Skeletal muscle satellite cell (primary cell): ENCODE results near the gene FOXP3.

ENCODE experiments used
- H3K27me3 ChIP-seq: 2 replicates; pipeline ENCODE4 v1.7.0; 2013; ENCODE audit warnings: low read length; ENCODE audit not compliant: control insufficient read depth, insufficient read depth
- H3K36me3 ChIP-seq: 2 replicates; pipeline ENCODE4 v1.7.0; 2013; ENCODE audit warnings: mild to moderate bottlenecking, control low read depth, low read length; ENCODE audit not compliant: insufficient read depth
- H3K4me1 ChIP-seq: 2 replicates; pipeline ENCODE4 v1.7.0; 2013; ENCODE audit warnings: low read length; ENCODE audit not compliant: control insufficient read depth, insufficient read depth
- H3K4me2 ChIP-seq: 2 replicates; pipeline ENCODE4 v1.7.0; 2013; ENCODE audit warnings: mild to moderate bottlenecking, low read length
- H3K4me3 ChIP-seq: 2 replicates; pipeline ENCODE4 v1.7.0; 2013; ENCODE audit warnings: low read length
- H3K9ac ChIP-seq: 2 replicates; pipeline ENCODE4 v1.7.0; 2013; ENCODE audit warnings: mild to moderate bottlenecking, low read depth, low read length, moderate library complexity
- H3K9me3 ChIP-seq: replicated peaks from 2 replicates; pipeline ENCODE4 v1.7.0; 2013; ENCODE audit warnings: mild to moderate bottlenecking, control low read depth, low read length

Gene FOXP3

GRCh38 chrX:49260221-49260985 lies 4.1 kb downstream of the FOXP3 start:
- no peaks in the 10 kb centered on the region for H3K9me3 ChIP-seq
- H3K9ac ChIP-seq, result no peak overlapping the region
- no peak overlapping the region for H3K4me2 ChIP-seq
- H3K27me3 ChIP-seq, result no peaks in the 10 kb centered on the region
- H3K4me3 ChIP-seq, result no peak overlapping the region
- no peaks in the 10 kb centered on the region for H3K4me1 ChIP-seq
- no peaks in the 10 kb centered on the region for H3K36me3 ChIP-seq

GRCh38 chrX:49258749-49259124 lies 5.8 kb downstream of the FOXP3 start:
- Histone ChIP-seq H3K4me2 (no peak overlapping the region), H3K36me3 (no peaks in the 10 kb centered on the region), H3K4me1 (no peaks in the 10 kb centered on the region), H3K27me3 (no peaks in the 10 kb centered on the region), H3K9me3 (no peaks in the 10 kb centered on the region), H3K4me3 (no peak overlapping the region), H3K9ac (no peak overlapping the region)

- H3K27me3 ChIP-seq, result no peaks in the 10 kb centered on the region
- no peak overlapping the region for H3K9ac ChIP-seq
- H3K9me3 ChIP-seq, result no peaks in the 10 kb centered on the region
- H3K4me2 ChIP-seq, result no peak overlapping the region
- H3K4me3 ChIP-seq, result no peak overlapping the region
- no peaks in the 10 kb centered on the region for H3K4me1 ChIP-seq
- no peaks in the 10 kb centered on the region for H3K36me3 ChIP-seq
Measured at GRCh38 chrX:49257846-49258748, 6.4 kb downstream of the FOXP3 start.

GRCh38 chrX:49257074-49257790 lies 7.3 kb downstream of the FOXP3 start:
- H3K27me3 ChIP-seq, result no peaks in the 10 kb centered on the region
- no peak overlapping the region for H3K4me2 ChIP-seq
- no peak overlapping the region for H3K4me3 ChIP-seq
- H3K36me3 ChIP-seq, result no peaks in the 10 kb centered on the region
- H3K4me1 ChIP-seq, result no peaks in the 10 kb centered on the region
- no peak overlapping the region for H3K9ac ChIP-seq
- no peaks in the 10 kb centered on the region for H3K9me3 ChIP-seq

GRCh38 chrX:49256268-49256995 lies 8.1 kb downstream of the FOXP3 start:
- no peak overlapping the region for H3K4me3 ChIP-seq
- no peaks in the 10 kb centered on the region for H3K4me1 ChIP-seq

GRCh38 chrX:49254639-49255038 lies 9.9 kb downstream of the FOXP3 start:
- Histone ChIP-seq H3K4me2 (no peak overlapping the region), H3K36me3 (no peaks in the 10 kb centered on the region), H3K4me1 (no peaks in the 10 kb centered on the region), H3K9me3 (no peaks in the 10 kb centered on the region), H3K9ac (no peak overlapping the region), H3K27me3 (no peaks in the 10 kb centered on the region), H3K4me3 (no peak overlapping the region)

More at GRCh38 chrX:49256268-49256995, 8.1 kb downstream of the FOXP3 start:
- H3K9me3 ChIP-seq, result no peaks in the 10 kb centered on the region
- no peak overlapping the region for H3K9ac ChIP-seq
- no peaks in the 10 kb centered on the region for H3K27me3 ChIP-seq
- no peaks in the 10 kb centered on the region for H3K36me3 ChIP-seq
- H3K4me2 ChIP-seq, result no peak overlapping the region

- Histone ChIP-seq H3K4me1 (no peaks in the 10 kb centered on the region), H3K9ac (no peak overlapping the region), H3K36me3 (peaks cover 8% of the 10 kb centered on the region), H3K27me3 (no peaks in the 10 kb centered on the region), H3K9me3 (no peaks in the 10 kb centered on the region), H3K4me3 (no peak overlapping the region), H3K4me2 (no peak overlapping the region)
Measured at GRCh38 chrX:49251325-49251724, 13.2 kb downstream of the FOXP3 start.

- peaks cover 8% of the 10 kb centered on the region for H3K36me3 ChIP-seq
- H3K4me1 ChIP-seq, result no peaks in the 10 kb centered on the region
- H3K9ac ChIP-seq, result no peak overlapping the region
- H3K4me2 ChIP-seq, result no peak overlapping the region
- no peaks in the 10 kb centered on the region for H3K9me3 ChIP-seq
- no peak overlapping the region for H3K4me3 ChIP-seq
- no peaks in the 10 kb centered on the region for H3K27me3 ChIP-seq
Measured at GRCh38 chrX:49250578-49250977, 13.9 kb downstream of the FOXP3 start.

GRCh38 chrX:49250066-49250465 lies 14.4 kb downstream of the FOXP3 start:
- H3K9ac ChIP-seq, result no peak overlapping the region
- peaks cover 8% of the 10 kb centered on the region for H3K36me3 ChIP-seq
- no peak overlapping the region for H3K4me2 ChIP-seq
- no peaks in the 10 kb centered on the region for H3K27me3 ChIP-seq
- H3K4me3 ChIP-seq, result no peak overlapping the region
- no peaks in the 10 kb centered on the region for H3K9me3 ChIP-seq
- no peaks in the 10 kb centered on the region for H3K4me1 ChIP-seq

GRCh38 chrX:49249616-49250015 lies 14.9 kb downstream of the FOXP3 start:
- H3K4me3 ChIP-seq, result no peak overlapping the region
- H3K9me3 ChIP-seq, result no peaks in the 10 kb centered on the region
- H3K4me2 ChIP-seq, result no peak overlapping the region
- H3K4me1 ChIP-seq, result no peaks in the 10 kb centered on the region
- no peak overlapping the region for H3K9ac ChIP-seq
- peaks cover 8% of the 10 kb centered on the region for H3K36me3 ChIP-seq
- H3K27me3 ChIP-seq, result no peaks in the 10 kb centered on the region

GRCh38 chrX:49249071-49249470 lies 15.4 kb downstream of the FOXP3 start:
- Histone ChIP-seq H3K4me3 (no peak overlapping the region), H3K36me3 (peaks cover 8% of the 10 kb centered on the region), H3K4me2 (no peak overlapping the region), H3K9ac (no peak overlapping the region), H3K27me3 (no peaks in the 10 kb centered on the region), H3K4me1 (no peaks in the 10 kb centered on the region), H3K9me3 (no peaks in the 10 kb centered on the region)
